IPS-20b (cell line): ENCODE results near the gene LIPH.

Source experiments
- H3K27ac ChIP-seq: one replicate; pipeline ENCODE4 v1.5.1; 2013; ENCODE audit warnings: low read length
- H3K27me3 ChIP-seq: 2 replicates; pipeline ENCODE4 v1.6.1; 2013; ENCODE audit warnings: mild to moderate bottlenecking, low read length, inconsistent platforms; ENCODE audit not compliant: insufficient read depth
- H3K36me3 ChIP-seq: 2 replicates; pipeline ENCODE4 v1.6.1; 2013; ENCODE audit warnings: low read depth, mild to moderate bottlenecking, inconsistent platforms, low read length, moderate library complexity; ENCODE audit not compliant: insufficient read depth
- H3K4me1 ChIP-seq: 2 replicates; pipeline ENCODE4 v1.6.1; 2013; ENCODE audit warnings: mild to moderate bottlenecking, control low read depth, inconsistent platforms, low read length, moderate library complexity; ENCODE audit not compliant: insufficient read depth
- H3K4me3 ChIP-seq: 2 replicates; pipeline ENCODE4 v1.5.1; 2013; ENCODE audit warnings: mild to moderate bottlenecking, low read length, inconsistent platforms
- H3K9ac ChIP-seq: 2 replicates; pipeline ENCODE4 v1.6.1; 2013; ENCODE audit warnings: low read depth, mild to moderate bottlenecking, inconsistent platforms, low read length, moderate library complexity
- H3K9me3 ChIP-seq: 2 replicates; pipeline ENCODE4 v1.6.1; 2013; ENCODE audit warnings: mild to moderate bottlenecking, low read depth, low read length, inconsistent platforms; ENCODE audit not compliant: insufficient read depth

The LIPH gene

DNA sequence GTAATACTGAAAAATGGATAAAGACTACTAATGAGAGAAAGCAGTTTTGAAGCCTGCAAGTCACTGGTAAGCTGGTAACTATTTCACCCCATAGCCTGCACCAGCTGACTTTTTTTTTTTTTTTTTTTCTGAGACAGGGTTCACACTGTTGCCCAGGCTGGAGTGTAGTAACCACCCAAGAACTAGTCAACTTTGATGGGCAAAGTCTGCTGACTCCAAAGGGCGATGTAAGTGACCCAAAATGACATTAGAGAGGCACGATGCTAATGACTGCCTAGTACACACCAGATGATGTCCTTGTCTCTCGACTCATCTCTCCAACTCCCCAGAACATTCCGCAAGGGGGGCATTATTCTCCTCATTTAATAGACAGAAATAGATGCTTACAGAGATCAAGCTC, 40.7 kb downstream of the LIPH start:
- Histone ChIP-seq H3K27ac (no peak overlapping the region), H3K9ac (no peak overlapping the region), H3K9me3 (no peaks in the 10 kb centered on the region), H3K27me3 (no peaks in the 10 kb centered on the region), H3K36me3 (no peaks in the 10 kb centered on the region), H3K4me1 (no peaks in the 10 kb centered on the region), H3K4me3 (no peak overlapping the region)

DNA sequence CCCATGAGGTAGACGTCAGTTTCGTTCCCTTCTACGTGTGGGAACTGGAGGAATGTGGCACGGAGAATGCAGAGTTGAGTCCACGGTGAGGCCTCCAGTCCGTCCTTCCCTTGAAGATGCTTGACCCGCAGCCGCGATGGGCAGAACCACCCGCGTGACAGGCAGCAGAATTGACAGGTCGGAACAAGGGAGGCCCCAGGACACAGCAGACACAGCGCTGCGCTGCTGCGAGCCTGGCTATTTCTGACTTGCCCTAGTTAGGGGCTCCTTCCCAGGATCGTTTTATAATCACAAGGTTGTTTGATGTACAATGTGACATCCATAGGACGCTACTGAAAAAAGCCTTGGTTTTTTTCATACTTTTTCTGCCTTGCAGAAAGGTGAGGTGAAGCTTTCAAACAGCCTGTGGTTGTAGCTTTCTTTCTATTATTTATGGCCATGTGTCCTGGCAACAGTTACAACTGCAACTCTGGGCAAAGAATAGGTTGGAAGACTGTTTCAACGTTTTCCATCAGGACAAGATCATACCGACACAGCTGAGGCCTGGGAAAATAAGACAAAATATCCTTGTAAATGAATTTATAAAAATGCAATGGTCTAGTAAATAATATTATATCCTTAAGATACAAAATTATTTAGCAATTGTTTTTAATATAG, 43.9 kb downstream of the LIPH start:
- H3K36me3 ChIP-seq, result no peaks in the 10 kb centered on the region
- H3K9ac ChIP-seq, result no peak overlapping the region
- no peaks in the 10 kb centered on the region for H3K9me3 ChIP-seq
- H3K4me1 ChIP-seq, result no peaks in the 10 kb centered on the region
- H3K4me3 ChIP-seq, result no peak overlapping the region
- no peak overlapping the region for H3K27ac ChIP-seq
- no peaks in the 10 kb centered on the region for H3K27me3 ChIP-seq

DNA sequence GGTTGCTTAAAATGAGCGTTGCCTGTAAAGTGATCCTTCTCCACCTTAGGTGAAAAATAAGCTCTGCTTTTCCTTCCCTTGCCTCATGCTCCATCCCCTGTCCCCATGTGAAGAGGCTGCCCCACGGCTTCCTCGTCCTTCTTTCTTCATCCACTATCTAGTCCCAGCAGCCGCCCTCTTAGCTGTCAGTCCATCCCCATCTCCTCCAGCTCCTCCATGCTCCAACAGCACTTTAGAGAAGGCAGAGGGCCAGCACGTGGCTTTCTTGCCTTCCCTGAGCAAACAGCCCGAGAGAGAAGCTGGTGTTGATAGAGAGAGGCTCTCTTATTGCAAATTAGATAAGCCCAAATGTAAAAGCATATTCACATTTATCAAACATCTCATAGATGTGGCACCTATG, 44.5 kb downstream of the LIPH start:
- no peaks in the 10 kb centered on the region for H3K27me3 ChIP-seq
- no peak overlapping the region for H3K9ac ChIP-seq

DNA sequence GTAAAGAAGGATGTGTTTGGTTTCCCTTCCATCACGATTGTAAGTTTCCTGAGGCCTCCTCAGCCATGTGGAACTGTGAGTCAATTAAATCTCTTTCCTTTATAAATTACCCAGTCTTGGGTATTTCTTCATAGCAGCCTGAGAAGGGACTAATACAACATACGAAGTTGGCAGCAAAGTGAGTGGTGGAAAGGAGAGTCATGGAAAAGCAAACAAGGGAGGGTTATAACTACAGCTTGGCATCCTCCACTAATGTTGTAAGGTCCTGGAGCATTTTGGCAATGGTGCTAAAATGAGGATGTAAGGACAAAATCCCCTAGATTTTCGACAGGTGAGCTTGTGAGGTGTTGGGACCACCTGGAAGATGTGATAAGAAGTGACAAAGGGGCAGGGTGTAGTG, 47.8 kb downstream of the LIPH start:
- Histone ChIP-seq H3K4me3 (no peak overlapping the region), H3K9me3 (no peaks in the 10 kb centered on the region), H3K9ac (no peak overlapping the region), H3K27ac (no peak overlapping the region), H3K4me1 (no peaks in the 10 kb centered on the region), H3K36me3 (no peaks in the 10 kb centered on the region), H3K27me3 (peaks cover 8% of the 10 kb centered on the region; the same call in 1 of the 2 replicates)

More for the DNA sequence above, 44.5 kb downstream of the LIPH start:
- Histone ChIP-seq H3K9me3 (no peaks in the 10 kb centered on the region), H3K4me1 (no peaks in the 10 kb centered on the region), H3K27ac (no peak overlapping the region), H3K36me3 (no peaks in the 10 kb centered on the region), H3K4me3 (no peak overlapping the region)

DNA sequence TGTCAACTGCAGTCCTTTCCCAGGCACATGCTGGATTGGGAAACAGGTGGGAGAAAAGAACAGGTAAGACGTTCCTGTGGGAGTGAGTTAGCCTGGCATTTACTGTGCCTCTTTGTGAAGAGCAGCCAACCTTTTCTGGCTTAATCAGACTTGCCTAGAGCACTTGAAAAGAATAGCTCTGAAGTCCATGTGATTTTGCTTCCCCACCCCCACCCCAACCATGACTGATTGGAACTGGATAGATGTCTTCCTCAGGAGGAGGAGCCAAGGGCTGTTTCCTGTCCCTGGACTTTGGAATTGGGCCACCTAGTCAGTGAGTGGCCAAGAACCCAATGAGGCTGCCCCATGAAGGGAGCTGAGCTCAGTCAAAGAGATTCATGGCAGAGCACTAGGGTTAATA, 48.9 kb downstream of the LIPH start:
- H3K27ac ChIP-seq, result no peak overlapping the region
- H3K4me1 ChIP-seq, result no peaks in the 10 kb centered on the region
- H3K9ac ChIP-seq, result no peak overlapping the region
- no peaks in the 10 kb centered on the region for H3K9me3 ChIP-seq
- H3K27me3 ChIP-seq, result peaks cover 10% of the 10 kb centered on the region; the same call in 1 of the 2 replicates
- no peaks in the 10 kb centered on the region for H3K36me3 ChIP-seq
- H3K4me3 ChIP-seq, result no peak overlapping the region

DNA sequence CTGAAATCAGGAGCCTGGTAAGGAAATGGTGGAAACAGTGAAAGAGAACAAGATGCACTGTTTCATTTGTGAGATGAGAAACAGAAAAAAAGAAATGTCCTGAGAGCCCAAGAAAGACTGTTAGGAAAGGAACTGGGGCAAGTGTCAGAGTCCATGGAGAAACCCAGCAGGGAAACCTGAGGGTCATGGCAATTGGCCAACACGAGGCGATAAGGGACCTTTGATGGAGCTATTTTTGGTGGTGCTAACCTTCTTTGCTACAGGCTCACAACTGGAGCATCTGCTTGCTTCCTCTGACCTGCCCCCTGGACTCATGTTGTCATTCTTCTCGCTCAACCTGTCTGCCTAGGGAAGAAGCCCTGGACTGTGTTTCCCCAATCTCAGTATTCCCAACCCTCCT, 49.4 kb downstream of the LIPH start:
- no peaks in the 10 kb centered on the region for H3K36me3 ChIP-seq
- peaks cover 10% of the 10 kb centered on the region; the same call in 1 of the 2 replicates for H3K27me3 ChIP-seq
- H3K4me1 ChIP-seq, result no peaks in the 10 kb centered on the region
- no peak overlapping the region for H3K9ac ChIP-seq
- H3K9me3 ChIP-seq, result no peaks in the 10 kb centered on the region
- H3K4me3 ChIP-seq, result no peak overlapping the region
- H3K27ac ChIP-seq, result no peak overlapping the region

DNA sequence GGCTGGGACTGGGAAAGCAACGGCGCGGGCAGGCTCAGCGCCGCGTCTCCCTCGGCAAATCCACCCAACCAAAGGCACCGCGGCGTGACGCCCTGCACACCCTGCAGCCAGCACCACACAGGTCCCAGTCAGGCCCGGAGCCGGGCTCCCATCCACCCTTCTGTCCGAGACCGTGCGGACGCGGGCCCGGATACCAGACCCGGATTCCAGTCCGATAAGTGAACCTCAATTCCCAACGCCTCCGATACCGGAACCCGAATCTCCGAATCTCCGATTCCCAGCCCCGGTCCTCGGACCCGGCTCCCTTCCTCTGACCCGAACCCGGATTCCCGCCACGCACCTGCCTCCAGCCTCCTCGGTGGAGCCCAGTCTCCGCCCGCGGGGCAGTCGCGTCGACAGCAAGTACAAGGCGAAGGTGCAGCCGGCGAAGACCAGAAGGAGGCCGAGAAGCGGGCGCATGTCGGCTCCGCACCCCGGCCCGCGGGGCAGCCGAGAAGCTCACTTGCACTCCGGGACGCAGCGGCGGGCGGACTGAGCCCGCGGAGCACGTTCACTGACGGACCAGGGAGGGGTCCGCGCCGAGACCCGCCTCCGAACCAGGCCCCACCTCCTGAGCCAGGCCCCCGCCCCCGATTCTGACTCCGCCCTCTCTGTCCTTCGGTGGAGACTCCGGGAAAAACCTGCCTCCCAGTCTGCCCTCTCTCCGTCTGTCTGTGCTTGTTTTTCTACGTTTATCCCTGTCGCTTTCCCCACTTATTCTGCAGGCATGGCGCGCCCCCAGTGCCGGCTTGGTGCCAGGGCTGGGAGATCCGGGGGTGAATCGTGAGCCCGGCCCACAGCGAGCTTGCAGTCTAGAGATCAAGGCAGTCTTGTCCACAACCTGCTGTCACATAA, 53.6 kb downstream of the LIPH start, which contains the start of gene TMEM41A:
Gene TMEM41A (minus strand): TSS at position 533 of the 894 bp plus-strand sequence. CDS start 74 bp downstream, at position 459.
- no peaks in the 10 kb centered on the region for H3K9me3 ChIP-seq
- H3K4me1 ChIP-seq, result no peaks in the 10 kb centered on the region
- peak within 1 kb of the TSS; percentile 8 for H3K27ac ChIP-seq
- peak within 1 kb of the TSS; percentile 95 for H3K9ac ChIP-seq
- peaks cover 31% of the 10 kb centered on the region for H3K36me3 ChIP-seq
- peak within 1 kb of the TSS; percentile 97 for H3K4me3 ChIP-seq
- H3K27me3 ChIP-seq, result peaks cover 10% of the 10 kb centered on the region; the same call in 1 of the 2 replicates

DNA sequence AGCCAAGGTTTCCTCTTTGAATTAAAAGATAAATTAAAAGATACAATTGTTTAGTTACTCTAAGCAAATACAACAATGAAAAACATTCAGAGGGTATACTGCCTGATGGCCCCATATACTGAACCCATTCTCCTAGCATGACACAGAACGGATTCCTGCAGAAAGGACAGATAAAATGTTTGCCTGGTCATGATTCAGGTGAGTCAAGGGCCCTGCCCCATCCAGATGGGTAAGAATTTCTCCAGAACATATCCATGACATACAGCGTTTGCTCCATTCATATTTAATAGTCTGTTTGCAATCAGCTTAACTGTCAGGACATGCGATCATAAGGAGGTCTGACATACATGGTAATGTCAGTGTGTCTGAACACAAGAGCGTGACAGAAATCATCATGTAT, 62.1 kb downstream of the LIPH start:
- no peaks in the 10 kb centered on the region for H3K9me3 ChIP-seq
- H3K27me3 ChIP-seq, result no peaks in the 10 kb centered on the region
- no peak overlapping the region for H3K4me3 ChIP-seq
- H3K27ac ChIP-seq, result no peak overlapping the region
- no peak overlapping the region for H3K9ac ChIP-seq
- no peaks in the 10 kb centered on the region for H3K4me1 ChIP-seq
- H3K36me3 ChIP-seq, result peaks cover 53% of the 10 kb centered on the region

DNA sequence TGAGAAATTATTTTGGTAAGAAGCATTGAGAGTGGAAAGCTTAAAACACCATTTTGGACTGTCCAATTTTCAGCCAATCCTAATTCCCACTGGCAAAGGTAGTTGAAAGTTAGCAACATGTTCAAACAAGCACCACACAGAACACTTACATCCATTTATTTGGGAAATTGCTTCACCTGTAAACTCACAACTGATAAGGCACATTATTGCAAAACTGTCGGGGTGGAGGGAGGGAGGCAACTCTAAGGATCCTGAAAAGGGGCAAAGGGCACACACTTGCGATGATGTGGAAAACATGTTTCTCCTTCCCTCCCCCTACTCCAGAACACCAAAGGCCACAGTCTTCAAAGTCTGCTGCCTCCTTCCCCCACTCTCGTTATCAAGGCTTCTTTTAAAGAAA, 62.9 kb downstream of the LIPH start:
- no peak overlapping the region for H3K4me3 ChIP-seq
- no peaks in the 10 kb centered on the region for H3K9me3 ChIP-seq
- H3K36me3 ChIP-seq, result peaks cover 45% of the 10 kb centered on the region
- H3K4me1 ChIP-seq, result no peaks in the 10 kb centered on the region
- H3K9ac ChIP-seq, result no peak overlapping the region
- no peak overlapping the region for H3K27ac ChIP-seq
- no peaks in the 10 kb centered on the region for H3K27me3 ChIP-seq

DNA sequence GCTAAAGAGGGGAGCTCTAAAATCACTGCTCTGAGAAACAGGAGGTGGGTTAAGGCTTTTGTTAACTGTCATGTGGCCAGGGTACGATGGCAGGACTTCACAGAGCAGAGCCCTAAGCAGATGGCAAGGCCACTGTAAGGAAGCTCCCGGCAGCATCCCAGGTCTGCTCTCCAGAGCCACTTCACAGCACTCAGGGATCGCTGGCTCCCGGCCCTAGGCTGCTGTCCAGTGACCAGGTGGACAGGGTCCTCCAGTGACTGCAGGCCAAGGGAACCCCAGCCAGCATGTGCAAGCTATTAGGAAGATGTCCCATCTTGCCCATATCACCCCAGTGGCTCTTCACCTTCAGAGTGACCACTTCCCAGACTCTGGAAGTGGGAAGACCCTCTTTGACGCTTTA, 63.9 kb downstream of the LIPH start:
- Histone ChIP-seq H3K36me3 (peaks cover 37% of the 10 kb centered on the region), H3K27me3 (no peaks in the 10 kb centered on the region), H3K4me1 (no peaks in the 10 kb centered on the region), H3K9ac (no peak overlapping the region), H3K9me3 (no peaks in the 10 kb centered on the region), H3K4me3 (no peak overlapping the region), H3K27ac (no peak overlapping the region)

DNA sequence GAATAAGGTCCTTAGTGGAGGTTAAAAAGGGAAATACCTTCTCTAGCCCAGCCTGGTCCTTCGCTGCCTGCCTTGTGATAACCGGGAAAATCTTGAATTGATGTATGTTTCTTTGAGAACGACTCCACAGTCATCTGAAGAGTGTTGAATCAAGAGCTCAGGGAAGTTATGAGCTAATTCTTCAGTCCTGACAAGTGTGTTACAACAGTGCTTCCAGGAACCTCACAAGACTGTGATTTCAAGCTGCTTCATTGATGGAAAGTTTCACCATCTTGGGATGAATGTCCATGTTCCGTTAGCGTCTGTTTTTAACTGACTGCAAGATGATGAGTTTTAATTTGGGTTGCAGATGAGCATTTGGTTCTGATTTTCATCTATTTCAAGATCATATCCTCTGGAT, 66.0 kb downstream of the LIPH start:
- no peak overlapping the region for H3K4me3 ChIP-seq
- no peaks in the 10 kb centered on the region for H3K9me3 ChIP-seq
- H3K4me1 ChIP-seq, result no peaks in the 10 kb centered on the region
- H3K36me3 ChIP-seq, result peaks cover 22% of the 10 kb centered on the region
- no peaks in the 10 kb centered on the region for H3K27me3 ChIP-seq
- H3K27ac ChIP-seq, result no peak overlapping the region
- no peak overlapping the region for H3K9ac ChIP-seq

DNA sequence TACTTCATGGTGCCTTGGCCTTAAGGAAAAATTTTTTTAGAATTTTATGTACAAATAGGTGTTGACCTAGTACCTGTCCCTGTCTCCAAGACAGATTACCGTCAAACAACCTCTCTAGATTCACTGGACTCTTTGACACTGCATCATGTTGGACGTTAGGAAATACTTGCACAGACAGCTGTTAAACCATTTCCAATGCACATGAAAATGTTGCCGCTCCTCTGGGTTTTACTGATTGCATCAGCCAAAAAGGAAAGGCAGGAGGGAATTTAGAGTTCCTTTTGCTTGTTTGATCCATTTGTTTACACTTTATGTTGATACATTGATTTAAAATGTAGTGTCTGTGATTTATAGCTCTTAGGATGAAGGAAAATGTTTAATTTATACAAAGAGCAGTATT, 68.1 kb downstream of the LIPH start:
- Histone ChIP-seq H3K4me1 (no peaks in the 10 kb centered on the region), H3K9ac (no peak overlapping the region)

More for the DNA sequence above, 68.1 kb downstream of the LIPH start:
- H3K27ac ChIP-seq, result no peak overlapping the region
- H3K27me3 ChIP-seq, result no peaks in the 10 kb centered on the region
- H3K9me3 ChIP-seq, result no peaks in the 10 kb centered on the region
- H3K4me3 ChIP-seq, result no peak overlapping the region
- H3K36me3 ChIP-seq, result peaks cover 2% of the 10 kb centered on the region; the same call in 1 of the 2 replicates
